Heart left ventricle (tissue), 13 donors: ENCODE results near the gene BRICD5.

Experiments
- CTCF ChIP-seq, 12 donors: fragments of 200-600 bp; sonication (generic) in 4 of 12; IDR thresholded peaks; one replicate each; pipeline versions ENCODE4 v1.5.0 to v1.8.0; 2018 to 2022; ENCODE audit warnings: antibody characterized with exemption in 12 of 12, mild to moderate bottlenecking in 5 of 12
- POLR2A ChIP-seq, 2 donors: fragments of 450-650 bp; IDR thresholded peaks; one replicate each; pipeline ENCODE4 v1.6.1; 2017; ENCODE audit warnings: antibody characterized with exemption in 2 of 2, mild to moderate bottlenecking in 2 of 2, moderate library complexity in 2 of 2
- donor health status: ischemic (EF 13 %, LVEDD 7.1; RV severe dilation, severe dysfunction).
- donor health status: DM: no; HTN: yes; CAD: no.
- donor health status: DM: no; HTN: no; CAD: no.
- donor health status: ischemic (EF 25% LVEDD 6.9; RV normal size, moderate dysfunction).
- donor health status: ischemic (EF 25% LVEDD 5.7; RV mildly dilated, moderate dysfunction).
- donor health status: ischemic (EF 35%, LVEDD 5.7; RV mildly dilated, moderate dysfunction).
- donor health status: nonischemic (EF 11% LVEDD 7.7; RV severe dilation, severe dysfunction).
- donor health status: DM: yes; HTN: yes; CAD: no.
- donor health status: PGD.
- donor health status: ischemic (EF 29% LVEDD 5.4; RV normal size, mild dysfunction).
- donor health status: nonischemic (EF 23%, LVEDD 6.1; RV moderate dilation, normal function).

GRCh38 chr16:2208772-2209171 lies 1.9 kb downstream of the BRICD5 start:
- TF ChIP-seq CTCF (IDR thresholded peaks at IDR 0.05) (no peak), POLR2A (IDR thresholded peaks at IDR 0.05) (no peak)
